Endothelial cell of umbilical vein (primary cell): ENCODE results near the gene MDGA2. TPM values are rescaled to one million over a fixed set of nuclear protein-coding genes. Genes with fewer than 3 reads are reported as not detected.

ENCODE experiments used
- BruUV-seq: library from RNA; stranded (reverse); fragments of 400-500 nt; replicated peaks from 2 replicates; lab custom pipeline; 2021; lab: Mats Ljungman, UMichigan
- CTCF ChIA-PET: fragments of 300-600, 350-600 bp; sonication (Branson Sonifier 250); formaldehyde crosslinking; loops from one replicate; lab custom pipeline; 2021; ENCODE audit warnings: antibody characterized with exemption, inconsistent platforms; lab: Charles Lee
- POLR2A ChIA-PET: fragments of 300-600, 350-600 bp; sonication (Branson Sonifier 250); formaldehyde crosslinking; loops from one replicate; lab custom pipeline; 2021; ENCODE audit warnings: antibody characterized with exemption, inconsistent platforms; lab: Charles Lee
- DNase-seq: peaks from one replicate; pipeline ENCODE4 v3.0.0-alpha.2; 2011; ENCODE audit warnings: low read depth, low spot score
- FAIRE-seq: peaks from 2 replicates; lab custom pipeline; 2011; peaks lifted over from hg19 to GRCh38; lab: Jason Lieb, UNC
- H2AFZ ChIP-seq: 2 replicates; pipeline ENCODE4 v1.6.0; 2012; ENCODE audit warnings: low read depth, low read length, control low read depth, inconsistent platforms
- H3K27ac ChIP-seq: 2 replicates; pipeline ENCODE4 v1.5.1; 2011; ENCODE audit warnings: low read depth, mild to moderate bottlenecking, control low read depth, low read length, moderate library complexity; ENCODE audit not compliant: insufficient read depth
- H3K27me3 ChIP-seq, 2 experiments: 2 replicates each; pipeline versions ENCODE4 v1.6.0 to v1.6.1; 2011; ENCODE audit warnings: low read length in 2 of 2, mixed read lengths in 1 of 2; ENCODE audit not compliant: control insufficient read depth in 2 of 2, insufficient read depth in 2 of 2
- H3K36me3 ChIP-seq, 2 experiments: 2 replicates in 1 of 2; 3 replicates in 1 of 2; pipeline ENCODE4 v1.5.1; 2011; ENCODE audit warnings: low read length in 2 of 2, mild to moderate bottlenecking in 1 of 2, moderate library complexity in 1 of 2; ENCODE audit not compliant: control insufficient read depth in 2 of 2, insufficient read depth in 2 of 2; ENCODE audit errors: extremely low read depth in 1 of 2
- H3K4me1 ChIP-seq: 3 replicates; pipeline ENCODE4 v1.5.1; 2011; ENCODE audit warnings: mild to moderate bottlenecking, low read length; ENCODE audit not compliant: control insufficient read depth, insufficient read depth; ENCODE audit errors: extremely low read depth
- H3K4me2 ChIP-seq: 2 replicates; pipeline ENCODE4 v1.6.1; 2011; ENCODE audit warnings: low read length, control low read depth, mixed read lengths; ENCODE audit not compliant: insufficient read depth
- H3K4me3 ChIP-seq, 3 experiments: fragments of 200-600 bp in 1 of 3; sonication (generic), shearing (Covaris generic) in 1 of 3; replicated peaks in 1 of 3; 2 replicates each; pipeline ENCODE4 v1.5.1; 2011 to 2016; ENCODE audit warnings: control low read depth in 3 of 3, low read length in 3 of 3, mild to moderate bottlenecking in 2 of 3, inconsistent platforms in 1 of 3, low read depth in 1 of 3, moderate library complexity in 1 of 3; ENCODE audit not compliant: insufficient read depth in 1 of 3
- H3K79me2 ChIP-seq: 2 replicates; pipeline ENCODE4 v1.6.0; 2012; ENCODE audit warnings: low read length, inconsistent platforms; ENCODE audit not compliant: control insufficient read depth, insufficient read depth
- H3K9ac ChIP-seq: replicated peaks from 2 replicates; pipeline ENCODE3; 2011; ENCODE audit warnings: low read length, control low read depth; ENCODE audit not compliant: insufficient read depth; ENCODE audit errors: extremely low read depth
- H3K9me1 ChIP-seq: replicated peaks from 3 replicates; pipeline ENCODE4 v1.6.0; 2011; ENCODE audit warnings: mild to moderate bottlenecking, low read length; ENCODE audit not compliant: control insufficient read depth, insufficient read depth; ENCODE audit errors: extremely low read depth
- H3K9me3 ChIP-seq: replicated peaks from 2 replicates; pipeline ENCODE4 v1.5.1; 2012; ENCODE audit warnings: low read length, inconsistent platforms; ENCODE audit not compliant: control insufficient read depth, insufficient read depth
- H4K20me1 ChIP-seq: replicated peaks from 2 replicates; pipeline ENCODE3; 2011; ENCODE audit warnings: mild to moderate bottlenecking, low read length; ENCODE audit not compliant: control insufficient read depth, insufficient read depth; ENCODE audit errors: extremely low read depth
- CTCF ChIP-seq, 2 donors: IDR thresholded peaks; 1 replicate in 1 of 2; 2 replicates in 1 of 2; pipeline ENCODE4 v1.5.1; 2011; ENCODE audit warnings: low read length in 2 of 2, mild to moderate bottlenecking in 2 of 2, moderate library complexity in 2 of 2, control low read depth in 1 of 2, inconsistent platforms in 1 of 2, low read depth in 1 of 2; ENCODE audit not compliant: insufficient read depth in 1 of 2; ENCODE audit errors: extremely low read depth in 1 of 2
- EZH2 ChIP-seq: IDR thresholded peaks from 2 replicates; pipeline ENCODE4 v1.6.1; 2012; ENCODE audit warnings: borderline replicate concordance, low read depth, mild to moderate bottlenecking, moderate library complexity, low read length, inconsistent platforms; ENCODE audit not compliant: severe bottlenecking
- FOS ChIP-seq: IDR thresholded peaks from 2 replicates; pipeline ENCODE4 v1.6.1; 2011; ENCODE audit warnings: mild to moderate bottlenecking, low read length, moderate library complexity, borderline replicate concordance; ENCODE audit not compliant: insufficient read depth
- GATA2 ChIP-seq: IDR thresholded peaks from 2 replicates; pipeline ENCODE4 v1.7.0; 2011; ENCODE audit warnings: low read depth, mild to moderate bottlenecking, moderate library complexity, mixed read lengths, low read length; ENCODE audit not compliant: insufficient read length, insufficient read depth
- JUN ChIP-seq: IDR thresholded peaks from 2 replicates; pipeline ENCODE4 v1.6.1; 2011; ENCODE audit warnings: borderline replicate concordance, low read depth; ENCODE audit not compliant: insufficient read length, insufficient read depth
- MAX ChIP-seq: IDR thresholded peaks from 2 replicates; pipeline ENCODE4 v1.6.1; 2011; ENCODE audit not compliant: insufficient read depth, insufficient read length
- MYC ChIP-seq: IDR thresholded peaks from one replicate; pipeline ENCODE4 v1.6.1; 2011; ENCODE audit warnings: mild to moderate bottlenecking, low read depth, low read length
- POLR2A ChIP-seq: IDR thresholded peaks from 2 replicates; pipeline ENCODE4 v1.6.1; 2012; ENCODE audit warnings: low read depth, mild to moderate bottlenecking, control low read depth, low read length
- POLR2AphosphoS5 ChIP-seq: IDR thresholded peaks from 2 replicates; pipeline ENCODE4 v1.6.1; 2012; ENCODE audit warnings: low read depth, mild to moderate bottlenecking, control low read depth, low read length, moderate library complexity; ENCODE audit not compliant: insufficient read depth
- dilution Hi-C: fragments of 300-500 bp; cut with MboI; formaldehyde crosslinking; loops from one replicate; pipeline ENCODE4 v1.15.0; 2019; ENCODE audit warnings: low sequenced_read_pairs; ENCODE audit not compliant: extremely low pct_ligation_motif_present
- intact Hi-C: fragments of 100-400 bp; cut with micrococcal nuclease; formaldehyde crosslinking; loops from one replicate; pipeline ENCODE4 v1.10.0; 2022
- polyA plus RNA-seq, 4 experiments: library from polyadenylated mRNA; depleted of rRNA in 3 of 4; stranded (reverse) in 3 of 4; unstranded in 1 of 4; fragments of >200 nt; gene quantifications; 2 replicates each; pipeline versions ENCODE4 v1.2.1 to v1.2.3, GENCODE V29; 2011 to 2012; ENCODE audit warnings: missing spikeins in 1 of 4
- total RNA-seq: library from RNA; stranded (reverse); gene quantifications from 2 replicates; pipeline ENCODE4 v1.2.3, GENCODE V29; 2021

MDGA2 gene
- total and polyA plus RNA-seq, 2 donors (not counting 3 experiments of a cell fraction or from before 2014, with no cell fraction given), result not detected

GRCh38 chr14:47442211-47442610 is 233.2 kb downstream of the MDGA2 start:
- ChIA-PET CTCF (no interaction called here), POLR2A (no interaction called here)
- Histone ChIP-seq H3K79me2 (no peaks in the 10 kb centered on the region), H3K4me3 (no peak overlapping the region), H3K36me3 (no peaks in the 10 kb centered on the region), H3K9me1 (no peaks in the 10 kb centered on the region), H2AFZ (no peak overlapping the region), H3K4me1 (no peaks in the 10 kb centered on the region), H4K20me1 (no peaks in the 10 kb centered on the region), H3K27me3 (no peaks in the 10 kb centered on the region), H3K9ac (no peak overlapping the region), H3K4me2 (no peak overlapping the region), H3K27ac (no peak overlapping the region), H3K9me3 (no peaks in the 10 kb centered on the region)
- dilution Hi-C loops (no loop called here), intact Hi-C loops (no loop called here)
- DNase-seq (peak; percentile 4), FAIRE-seq (no peak)
- TF ChIP-seq MAX (no peak), MYC (no peak), CTCF (IDR thresholded peaks at IDR 0.05; ENCODE audit: extremely low read depth in 1 of 2, insufficient read depth in 1 of 2, low read depth in 1 of 2, low read length in 2 of 2) (no peak), GATA2 (no peak), FOS (no peak), EZH2 (no peak), POLR2A (no peak), POLR2AphosphoS5 (no peak), JUN (no peak)
- no TSS peak for BruUV-seq
